ENCODE data around the gene TEAD2. TPM values are rescaled to one million over a fixed set of nuclear protein-coding genes. Genes with fewer than 3 reads are reported as not detected.
A peak's percentile ranks its signal among the peaks of the same experiment; 100 is the strongest.
"Not testable (repeated sequence)": the region's sequence is repeated elsewhere in the genome, so short reads cannot be mapped to it uniquely, and the experiment has no call there.

The TEAD2 gene
- total RNA-seq, 2 experiments from 2014 or later: not detected

DNA sequence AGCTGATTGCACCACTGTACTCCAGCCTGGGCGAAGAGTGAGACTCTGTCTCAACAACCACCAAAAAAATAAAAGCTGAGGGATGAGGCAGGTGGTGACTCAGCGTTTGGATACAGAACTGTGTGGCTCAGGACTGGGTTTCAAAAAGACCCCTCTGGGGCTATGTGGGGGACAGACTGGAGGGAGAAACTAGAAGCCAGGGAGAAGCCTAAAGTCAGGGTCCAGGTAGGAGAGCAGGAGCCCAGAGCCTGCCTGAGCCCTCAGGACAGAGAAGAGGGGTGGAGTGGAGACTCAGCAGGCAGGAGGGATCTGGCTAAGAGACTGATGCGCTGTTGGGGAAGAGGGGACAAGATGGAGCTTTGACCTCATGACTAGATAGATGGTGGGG, 28.8 kb downstream of the TEAD2 start:
- peak; percentile 29 for DNase-seq
- POLR2A ChIA-PET: interaction anchor here (0.6 to 1.9 kb wide), 6 partner anchors 9 to 594 kb away, joined by 3 to 7 read pairs (median 4); no protein-coding TSS in a partner anchor
- H3K4me3 Mint-ChIP-seq: peak overlapping the region; percentile 80
- peaks cover 29% of the 10 kb centered on the region for H3K36me3 Mint-ChIP-seq (ENCODE audit: low read depth)
- CTCF ChIA-PET: interaction anchor here (1.6 kb wide), 1 partner anchor 87 kb away, joined by 3 read pairs; no protein-coding TSS in a partner anchor
- peak; percentile 0 for ATAC-seq
- H3K9me3 Mint-ChIP-seq: no peaks in the 10 kb centered on the region
- intact Hi-C loops (cut with micrococcal nuclease): no loop called here
- TF ChIP-seq, protein P1, sequence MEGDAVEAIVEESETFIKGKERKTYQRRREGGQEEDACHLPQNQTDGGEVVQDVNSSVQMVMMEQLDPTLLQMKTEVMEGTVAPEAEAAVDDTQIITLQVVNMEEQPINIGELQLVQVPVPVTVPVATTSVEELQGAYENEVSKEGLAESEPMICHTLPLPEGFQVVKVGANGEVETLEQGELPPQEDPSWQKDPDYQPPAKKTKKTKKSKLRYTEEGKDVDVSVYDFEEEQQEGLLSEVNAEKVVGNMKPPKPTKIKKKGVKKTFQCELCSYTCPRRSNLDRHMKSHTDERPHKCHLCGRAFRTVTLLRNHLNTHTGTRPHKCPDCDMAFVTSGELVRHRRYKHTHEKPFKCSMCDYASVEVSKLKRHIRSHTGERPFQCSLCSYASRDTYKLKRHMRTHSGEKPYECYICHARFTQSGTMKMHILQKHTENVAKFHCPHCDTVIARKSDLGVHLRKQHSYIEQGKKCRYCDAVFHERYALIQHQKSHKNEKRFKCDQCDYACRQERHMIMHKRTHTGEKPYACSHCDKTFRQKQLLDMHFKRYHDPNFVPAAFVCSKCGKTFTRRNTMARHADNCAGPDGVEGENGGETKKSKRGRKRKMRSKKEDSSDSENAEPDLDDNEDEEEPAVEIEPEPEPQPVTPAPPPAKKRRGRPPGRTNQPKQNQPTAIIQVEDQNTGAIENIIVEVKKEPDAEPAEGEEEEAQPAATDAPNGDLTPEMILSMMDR (IDR thresholded peaks at IDR 0.05): no peak
- peaks cover 58% of the 10 kb centered on the region for H3K4me1 Mint-ChIP-seq (ENCODE audit: low read depth)
- H3K27me3 Mint-ChIP-seq: no peaks in the 10 kb centered on the region
- peak overlapping the region; percentile 98 for H3K27ac Mint-ChIP-seq

DNA sequence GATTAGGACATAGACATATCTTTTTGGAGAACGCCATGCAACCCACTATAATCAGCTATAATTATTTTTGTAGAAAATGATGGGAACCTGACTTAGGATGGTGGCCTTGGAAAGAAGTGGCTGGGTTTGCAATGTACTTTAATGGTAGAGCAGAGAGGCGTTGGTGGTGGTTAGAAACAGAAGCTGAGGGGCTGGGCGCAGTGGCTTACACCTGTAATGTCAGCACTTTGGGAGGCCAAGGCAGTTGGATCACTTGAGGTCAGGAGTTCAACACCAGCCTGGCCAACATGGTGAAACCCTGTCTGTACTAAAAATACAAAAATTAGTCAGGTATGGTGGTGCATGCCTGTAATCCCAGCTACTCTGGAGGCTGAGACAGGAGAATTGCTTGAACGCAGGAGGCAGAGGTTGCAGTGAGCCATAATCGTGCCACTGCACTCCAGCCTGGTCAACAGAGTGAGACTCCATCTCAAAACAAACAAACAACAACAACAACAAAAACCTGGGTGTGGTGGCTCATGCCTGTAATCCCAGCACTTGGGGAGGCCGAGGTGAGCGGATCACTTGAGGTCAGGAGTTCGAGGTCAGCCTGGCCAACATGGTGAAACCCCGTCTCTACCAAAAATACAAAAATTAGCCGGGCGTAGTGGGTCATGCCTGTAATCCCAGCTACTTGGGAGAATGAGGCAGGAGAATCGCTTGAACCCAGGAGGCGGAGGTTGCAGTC, 29.4 kb downstream of the TEAD2 start:
- H3K9me3 Mint-ChIP-seq; intact Hi-C loops (cut with micrococcal nuclease); DNase-seq; ATAC-seq; H3K27me3 Mint-ChIP-seq: not testable (repeated sequence)
- Mint-ChIP-seq H3K27ac (peak overlapping the region; percentile 98), H3K36me3 (ENCODE audit: low read depth) (peaks cover 23% of the 10 kb centered on the region), H3K4me1 (ENCODE audit: low read depth) (peaks cover 59% of the 10 kb centered on the region), H3K4me3 (peak overlapping the region; percentile 80)
- ChIA-PET POLR2A (interaction anchor here (0.6 to 1.9 kb wide), 5 partner anchors 9 to 593 kb away, joined by 3 to 7 read pairs (median 5); no protein-coding TSS in a partner anchor), CTCF (interaction anchor here (1.6 to 1.8 kb wide), 2 partner anchors 88 to 137 kb away, joined by 3 to 6 read pairs; no protein-coding TSS in a partner anchor)

DNA sequence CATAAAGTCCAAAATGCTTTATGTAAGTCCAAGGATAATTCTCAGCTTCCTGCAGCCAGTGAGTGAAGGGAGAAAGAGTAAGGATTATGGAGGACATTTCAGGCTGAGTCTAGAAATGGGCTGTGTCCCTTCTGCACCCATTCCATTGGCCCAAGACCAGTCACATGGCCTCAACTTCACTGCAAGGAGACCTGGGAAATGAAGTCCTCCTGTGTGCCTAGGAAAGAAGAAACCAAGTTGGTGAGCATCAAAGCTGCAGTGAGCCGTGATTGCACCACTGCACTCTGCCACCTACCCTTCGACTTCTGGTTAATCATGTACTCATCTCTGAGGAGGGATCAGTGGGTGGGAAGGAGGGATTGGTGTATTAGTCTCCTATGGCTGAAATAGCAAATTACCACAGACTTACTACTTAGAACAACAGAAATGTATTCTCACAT, 30.6 kb downstream of the TEAD2 start:
- Mint-ChIP-seq H3K4me3 (no peak overlapping the region), H3K9me3 (no peaks in the 10 kb centered on the region), H3K4me1 (ENCODE audit: low read depth) (peaks cover 57% of the 10 kb centered on the region), H3K27ac (peak overlapping the region; percentile 81), H3K36me3 (ENCODE audit: low read depth) (peaks cover 17% of the 10 kb centered on the region), H3K27me3 (no peaks in the 10 kb centered on the region)
- intact Hi-C loops (cut with micrococcal nuclease): no loop called here
- ChIA-PET CTCF (interaction anchor here (1.0 to 2.1 kb wide), 4 partner anchors 31 to 144 kb away, joined by 3 to 10 read pairs (median 5); no protein-coding TSS in a partner anchor), POLR2A (interaction anchor here (0.6 kb wide), 1 partner anchor 90 kb away, joined by 3 read pairs; no protein-coding TSS in a partner anchor)
- peak; percentile 80 for DNase-seq
- TF ChIP-seq, protein P1 (IDR thresholded peaks at IDR 0.05): no peak
- ATAC-seq: peak; percentile 75

DNA sequence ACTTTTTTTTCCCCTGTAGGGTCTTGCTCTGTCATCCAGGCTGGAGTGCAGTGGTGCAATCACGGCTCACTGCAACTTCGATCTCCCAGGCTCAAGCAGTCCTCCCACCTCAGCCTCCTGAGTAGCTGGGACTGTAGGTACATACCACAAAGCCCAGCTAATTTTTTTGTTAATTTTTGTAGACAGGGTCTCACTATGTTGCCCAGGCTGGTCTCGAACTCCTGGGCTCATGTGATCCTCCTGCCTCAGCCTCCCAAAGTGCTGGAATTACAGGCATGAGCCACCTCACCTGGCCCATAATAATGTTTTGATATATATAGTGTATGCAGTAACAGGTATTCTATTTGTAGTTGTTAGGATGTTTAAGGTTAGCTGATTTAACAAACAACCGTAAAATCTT, 31.0 kb downstream of the TEAD2 start:
- Mint-ChIP-seq H3K36me3 (ENCODE audit: low read depth) (peaks cover 13% of the 10 kb centered on the region), H3K27ac (peak overlapping the region; percentile 81), H3K4me1 (ENCODE audit: low read depth) (peaks cover 55% of the 10 kb centered on the region)
- DNase-seq; intact Hi-C loops (cut with micrococcal nuclease); H3K27me3 Mint-ChIP-seq; H3K9me3 Mint-ChIP-seq; H3K4me3 Mint-ChIP-seq; ATAC-seq: not testable (repeated sequence)
- CTCF ChIA-PET: interaction anchor here (1.0 to 2.1 kb wide), 4 partner anchors 30 to 145 kb away, joined by 3 to 10 read pairs (median 5); no protein-coding TSS in a partner anchor
- POLR2A ChIA-PET: interaction anchor here (0.6 kb wide), 1 partner anchor 91 kb away, joined by 3 read pairs; no protein-coding TSS in a partner anchor

DNA sequence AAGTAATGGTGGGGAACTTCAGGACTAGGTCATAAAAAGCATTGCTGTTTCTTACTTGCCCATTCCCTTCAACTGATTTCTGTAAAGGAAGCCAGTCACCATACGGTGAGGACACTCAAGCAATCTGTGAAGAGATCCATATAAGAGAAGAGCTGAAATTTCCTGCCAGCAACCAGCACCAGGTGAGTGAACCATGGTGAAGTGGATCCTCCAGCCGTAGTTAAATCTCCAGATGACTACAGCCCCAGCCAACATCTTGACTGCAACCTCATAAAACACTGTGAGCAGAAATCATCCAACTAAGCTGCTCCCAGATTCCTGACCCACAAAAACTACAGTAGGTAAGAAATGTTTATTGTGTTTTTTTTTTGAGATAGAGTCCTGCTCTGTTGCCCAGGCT, 33.5 kb downstream of the TEAD2 start:
- TF ChIP-seq, protein P1 (IDR thresholded peaks at IDR 0.05): no peak
- H3K4me1 Mint-ChIP-seq (ENCODE audit: low read depth): peaks cover 48% of the 10 kb centered on the region
- no peaks in the 10 kb centered on the region for H3K27me3 Mint-ChIP-seq
- H3K4me3 Mint-ChIP-seq: no peak overlapping the region
- H3K27ac Mint-ChIP-seq: no peak overlapping the region
- ChIA-PET POLR2A (no interaction called here), CTCF (interaction anchor here (1.4 kb wide), 1 partner anchor 21 kb away, joined by 6 read pairs; no protein-coding TSS in a partner anchor)
- intact Hi-C loops (cut with micrococcal nuclease): no loop called here
- H3K9me3 Mint-ChIP-seq: no peaks in the 10 kb centered on the region
- ATAC-seq (no peak), DNase-seq (no peak)
- H3K36me3 Mint-ChIP-seq (ENCODE audit: low read depth): peaks cover 11% of the 10 kb centered on the region
